ENCODE measurements around the gene NEK8.
A peak's percentile ranks its signal among the peaks of the same experiment; 100 is the strongest.
"Not testable (repeated sequence)": the region's sequence is repeated elsewhere in the genome, so short reads cannot be mapped to it uniquely, and the experiment has no call there.

Gene NEK8

DNA sequence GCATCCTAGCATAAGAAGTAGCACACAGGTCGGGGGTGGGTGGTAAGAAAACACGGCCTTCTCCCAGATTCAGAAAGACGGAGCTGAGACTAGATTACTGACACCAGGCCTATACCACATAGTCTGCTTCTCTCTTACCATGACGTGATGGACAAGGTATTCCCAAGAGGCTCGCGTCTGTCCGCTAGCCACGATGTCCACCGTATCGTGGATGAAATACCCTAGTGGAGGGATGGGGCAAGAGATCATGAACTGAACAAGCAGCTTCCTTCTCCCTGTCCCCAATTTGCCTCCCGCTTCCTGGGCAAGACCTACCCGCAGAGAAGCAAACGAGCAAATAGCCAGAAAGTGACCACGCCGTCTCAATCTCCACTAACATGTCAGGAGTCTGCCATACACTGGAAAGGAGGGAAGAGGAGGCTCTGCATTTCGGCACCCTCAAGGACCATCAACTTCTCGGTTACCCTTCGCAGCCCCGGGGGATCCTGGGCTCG is 3.4 kb upstream of the NEK8 start:
- DNase-seq (ENCODE audit: low read depth in 1 of 2, low spot score in 1 of 2): peak in 1 of 2 donors; percentile 44

DNA sequence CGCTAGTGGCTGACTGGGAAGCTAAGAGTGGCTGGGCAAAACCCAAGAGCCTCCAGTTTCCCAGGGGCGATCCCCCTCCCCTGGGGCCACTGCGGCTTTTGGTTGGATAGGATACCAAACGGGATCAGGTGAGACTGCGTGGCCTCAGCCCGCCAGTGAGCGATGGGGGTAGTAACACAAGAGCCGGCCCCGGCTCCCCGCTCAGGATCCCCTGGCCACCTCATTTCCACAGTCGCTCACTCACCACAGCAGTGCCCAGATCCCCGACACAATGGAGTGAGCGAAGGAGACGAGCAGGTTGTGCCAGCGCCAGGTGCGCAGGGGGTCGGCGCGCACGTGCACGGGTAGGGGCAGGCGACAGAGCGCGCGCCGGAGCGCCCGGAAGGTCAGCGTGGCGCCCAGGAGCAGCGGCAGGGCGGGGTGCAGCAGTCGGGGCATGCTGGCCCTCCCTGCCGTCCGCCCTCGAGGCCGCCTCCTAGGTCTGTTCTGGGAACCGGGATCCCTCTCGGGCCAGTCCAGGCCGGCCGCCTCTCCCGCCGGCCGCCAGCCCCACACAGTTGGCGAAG is 2.8 kb upstream of the NEK8 start:
- DNase-seq (ENCODE audit: low read depth in 1 of 2, low spot score in 1 of 2): peak in 1 of 2 donors; percentile 70

DNA sequence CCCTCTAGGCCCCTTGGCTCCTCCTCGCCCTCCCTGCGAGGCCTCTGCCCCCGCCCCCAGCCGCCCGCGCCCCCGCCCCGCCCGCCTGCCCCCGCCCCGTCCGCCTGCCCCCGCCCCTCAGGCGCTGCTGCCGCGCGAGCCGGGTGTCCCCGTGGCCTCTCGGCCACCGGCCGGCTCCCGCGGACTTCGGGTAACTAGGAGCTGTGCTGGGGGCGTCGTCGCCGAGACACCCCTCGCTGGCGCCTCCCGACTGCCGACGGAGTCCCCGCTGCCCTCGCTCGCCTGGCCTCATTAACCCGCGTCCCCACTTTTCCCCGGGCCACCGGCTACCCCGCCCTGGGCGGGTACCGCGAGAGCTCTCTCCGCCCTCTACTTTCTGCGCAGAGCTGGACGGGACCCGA is 2.4 kb upstream of the NEK8 start, which contains the start of gene TLCD1:
TLCD1 (minus strand) TSS at position 8 of the 401 bp plus-strand sequence. CDS start 136 bp downstream, outside the sequence.
- peak in 1 of 2 donors; percentile 65 for DNase-seq (ENCODE audit: low read depth in 1 of 2, low spot score in 1 of 2)

DNA sequence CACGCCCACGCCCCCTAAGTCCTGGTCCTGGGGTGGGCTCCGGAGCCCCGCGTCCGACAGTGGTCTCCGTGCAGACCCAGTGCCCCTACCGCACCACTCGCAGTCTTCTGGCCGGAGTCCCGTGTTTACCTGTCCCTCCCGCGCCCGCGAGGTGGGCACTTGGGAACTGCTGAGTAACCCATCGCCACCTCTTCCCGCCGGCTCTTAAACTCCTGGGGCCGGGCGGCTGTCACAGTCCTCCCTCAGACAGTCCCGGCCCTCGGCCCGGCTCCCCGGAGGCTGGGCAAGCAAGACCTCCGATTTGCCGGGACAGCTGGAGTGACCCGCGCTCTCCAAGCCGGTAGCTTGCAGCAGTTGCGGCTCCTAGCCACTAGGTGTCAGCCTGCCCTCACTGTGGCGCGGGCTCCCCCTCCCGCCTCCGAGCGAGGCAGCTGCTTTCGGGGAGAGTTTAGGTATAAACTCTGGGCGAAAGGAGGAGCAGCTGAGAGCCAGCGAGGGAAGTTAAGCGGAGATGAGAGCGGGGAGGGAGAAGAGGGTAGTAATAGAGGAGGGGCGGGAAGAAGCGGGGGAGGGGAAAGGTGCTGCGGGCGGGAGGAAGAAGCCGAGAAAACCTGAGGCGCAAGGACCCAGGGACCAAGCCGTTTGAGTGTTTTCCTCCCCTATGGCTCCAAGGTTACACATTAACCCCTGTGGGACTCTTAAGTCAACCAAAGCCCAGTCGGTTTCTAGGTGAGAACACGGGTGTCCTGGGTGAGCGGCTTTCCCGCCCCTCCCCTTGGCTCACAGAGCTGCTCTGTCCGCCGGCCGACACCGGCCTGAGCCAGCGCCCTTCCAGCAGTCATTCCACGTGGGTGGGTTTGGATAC is 1.7 kb upstream of the NEK8 start:
- DNase-seq (ENCODE audit: low read depth in 1 of 2, low spot score in 1 of 2): peak; percentile 89 to 93

DNA sequence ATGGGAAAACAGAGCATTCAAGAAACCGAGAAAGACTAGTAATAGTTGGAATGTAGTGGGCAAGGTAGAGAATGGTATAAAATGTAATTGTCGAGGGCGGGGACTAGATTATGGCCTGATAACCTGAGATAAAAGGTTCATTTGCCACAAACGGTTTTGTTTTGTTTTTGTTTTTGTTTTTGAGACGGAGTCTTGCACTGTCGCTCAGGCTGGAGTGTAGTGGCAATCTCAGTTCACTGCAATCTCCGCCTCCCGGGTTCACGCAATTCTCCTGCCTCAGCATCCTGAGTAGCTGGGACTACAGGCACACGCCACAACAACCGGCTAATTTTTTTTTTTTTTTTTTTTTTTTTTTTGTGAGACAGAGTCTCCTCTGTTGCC is 1.4 kb downstream of the NEK8 start:
- no peak for DNase-seq (ENCODE audit: low read depth in 1 of 2, low spot score in 1 of 2)

DNA sequence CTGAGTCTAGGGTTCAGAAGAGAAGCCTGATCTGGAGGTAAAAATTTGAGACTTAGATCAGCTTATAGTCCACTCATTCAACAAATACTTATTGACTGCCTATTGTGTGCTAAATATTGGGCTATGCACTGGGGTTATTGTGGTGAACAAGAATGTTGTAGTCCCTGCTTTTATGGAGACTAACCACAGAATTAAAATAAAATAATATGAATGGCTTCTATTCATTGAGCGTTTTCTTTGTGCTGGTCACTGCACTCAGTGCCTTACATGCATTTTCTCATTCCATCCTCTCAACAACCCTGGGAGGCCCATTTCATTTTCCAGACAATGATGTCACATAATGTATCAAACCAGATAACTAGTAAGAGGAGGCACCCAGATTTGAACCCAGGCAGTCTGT is 4.8 kb downstream of the NEK8 start:
- DNase-seq (ENCODE audit: low read depth in 1 of 2, low spot score in 1 of 2): no peak

DNA sequence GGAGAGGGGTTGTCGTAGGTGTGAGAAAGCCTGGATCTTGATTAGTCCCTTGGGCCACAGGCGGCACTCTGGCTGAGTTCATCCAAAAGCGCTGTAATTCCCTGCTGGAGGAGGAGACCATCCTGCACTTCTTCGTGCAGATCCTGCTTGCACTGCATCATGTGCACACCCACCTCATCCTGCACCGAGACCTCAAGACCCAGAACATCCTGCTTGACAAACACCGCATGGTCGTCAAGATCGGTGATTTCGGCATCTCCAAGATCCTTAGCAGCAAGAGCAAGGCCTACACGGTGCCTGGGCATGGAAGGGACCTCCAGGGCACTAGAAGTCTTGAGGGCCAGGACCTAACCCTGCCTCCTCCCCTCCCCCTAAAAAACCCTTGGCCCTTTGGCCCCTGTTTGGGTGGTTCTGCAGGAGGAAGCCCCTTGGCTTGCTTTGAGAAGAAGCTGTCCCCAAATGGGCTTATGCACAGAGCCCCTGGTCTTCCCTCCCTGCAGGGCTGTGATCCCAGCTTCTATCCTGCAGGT is 6.2 kb downstream of the NEK8 start:
- no peak for DNase-seq (ENCODE audit: low read depth in 1 of 2, low spot score in 1 of 2)

DNA sequence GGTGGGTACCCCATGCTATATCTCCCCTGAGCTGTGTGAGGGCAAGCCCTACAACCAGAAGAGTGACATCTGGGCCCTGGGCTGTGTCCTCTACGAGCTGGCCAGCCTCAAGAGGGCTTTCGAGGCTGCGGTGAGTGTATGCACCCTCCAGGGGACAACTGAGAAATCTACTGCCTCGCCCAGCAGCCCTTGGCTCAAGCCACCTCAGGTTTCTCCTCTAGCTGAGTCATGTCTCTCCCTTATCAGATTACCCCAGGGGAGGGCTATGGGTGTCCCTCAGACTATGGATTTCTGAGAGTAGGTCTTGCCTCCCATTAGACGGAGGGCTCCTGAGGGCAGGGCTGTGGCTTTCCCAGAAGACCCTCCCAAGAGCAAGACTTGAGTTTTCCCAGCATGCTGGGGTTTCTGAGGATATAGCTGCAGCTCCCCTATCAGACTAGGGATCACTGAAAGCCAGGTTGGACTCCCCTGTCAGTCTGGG is 6.7 kb downstream of the NEK8 start:
- no peak for DNase-seq (ENCODE audit: low read depth in 1 of 2, low spot score in 1 of 2)

DNA sequence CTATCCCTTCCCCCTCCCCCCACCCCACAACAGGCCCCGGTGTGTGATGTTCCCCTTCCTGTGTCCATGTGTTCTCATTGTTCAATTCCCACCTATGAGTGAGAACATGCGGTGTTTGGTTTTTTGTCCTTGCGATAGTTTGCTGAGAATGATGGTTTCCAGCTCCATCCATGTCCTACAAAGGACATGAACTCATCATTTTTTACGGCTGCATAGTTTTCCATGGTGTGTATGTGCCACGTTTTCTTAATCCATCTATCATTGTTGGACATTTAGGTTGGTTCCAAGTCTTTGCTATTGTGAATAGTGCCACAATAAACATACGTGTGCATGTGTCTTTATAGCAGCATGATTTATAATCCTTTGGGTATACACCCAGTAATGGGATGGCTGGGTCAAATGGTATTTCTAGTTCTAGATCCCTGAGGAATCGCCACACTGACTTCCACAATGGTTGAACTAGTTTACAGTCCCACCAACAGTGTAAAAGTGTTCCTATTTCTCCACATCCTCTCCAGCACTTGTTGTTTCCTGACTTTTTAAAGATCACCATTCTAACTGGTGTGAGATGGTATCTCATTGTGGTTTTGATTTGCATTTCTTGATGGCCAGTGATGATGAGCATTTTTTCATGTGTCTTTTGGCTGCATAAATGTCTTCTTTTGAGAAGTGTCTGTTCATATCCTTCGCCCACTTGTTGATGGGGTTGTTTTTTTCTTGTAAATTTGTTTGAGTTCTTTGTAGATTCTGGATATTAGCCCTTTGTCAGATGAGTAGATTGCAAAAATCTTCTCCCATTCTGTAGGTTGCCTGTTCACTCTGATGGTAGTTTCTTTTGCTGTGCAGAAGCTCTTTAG is 7.6 kb downstream of the NEK8 start:
- not testable (repeated sequence) for DNase-seq (ENCODE audit: low read depth in 1 of 2, low spot score in 1 of 2)

DNA sequence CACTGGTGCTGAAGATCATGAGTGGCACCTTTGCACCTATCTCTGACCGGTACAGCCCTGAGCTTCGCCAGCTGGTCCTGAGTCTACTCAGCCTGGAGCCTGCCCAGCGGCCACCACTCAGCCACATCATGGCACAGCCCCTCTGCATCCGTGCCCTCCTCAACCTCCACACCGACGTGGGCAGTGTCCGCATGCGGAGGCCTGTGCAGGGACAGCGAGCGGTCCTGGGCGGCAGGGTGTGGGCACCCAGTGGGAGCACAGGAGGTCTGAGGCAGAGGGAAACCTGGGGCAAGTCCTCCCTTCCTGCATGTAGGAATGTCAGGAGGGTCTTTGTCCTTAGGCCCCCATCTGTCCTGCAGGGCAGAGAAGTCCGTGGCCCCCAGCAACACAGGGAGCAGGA is 8.7 kb downstream of the NEK8 start:
- no peak for DNase-seq (ENCODE audit: low read depth in 1 of 2, low spot score in 1 of 2)

DNA sequence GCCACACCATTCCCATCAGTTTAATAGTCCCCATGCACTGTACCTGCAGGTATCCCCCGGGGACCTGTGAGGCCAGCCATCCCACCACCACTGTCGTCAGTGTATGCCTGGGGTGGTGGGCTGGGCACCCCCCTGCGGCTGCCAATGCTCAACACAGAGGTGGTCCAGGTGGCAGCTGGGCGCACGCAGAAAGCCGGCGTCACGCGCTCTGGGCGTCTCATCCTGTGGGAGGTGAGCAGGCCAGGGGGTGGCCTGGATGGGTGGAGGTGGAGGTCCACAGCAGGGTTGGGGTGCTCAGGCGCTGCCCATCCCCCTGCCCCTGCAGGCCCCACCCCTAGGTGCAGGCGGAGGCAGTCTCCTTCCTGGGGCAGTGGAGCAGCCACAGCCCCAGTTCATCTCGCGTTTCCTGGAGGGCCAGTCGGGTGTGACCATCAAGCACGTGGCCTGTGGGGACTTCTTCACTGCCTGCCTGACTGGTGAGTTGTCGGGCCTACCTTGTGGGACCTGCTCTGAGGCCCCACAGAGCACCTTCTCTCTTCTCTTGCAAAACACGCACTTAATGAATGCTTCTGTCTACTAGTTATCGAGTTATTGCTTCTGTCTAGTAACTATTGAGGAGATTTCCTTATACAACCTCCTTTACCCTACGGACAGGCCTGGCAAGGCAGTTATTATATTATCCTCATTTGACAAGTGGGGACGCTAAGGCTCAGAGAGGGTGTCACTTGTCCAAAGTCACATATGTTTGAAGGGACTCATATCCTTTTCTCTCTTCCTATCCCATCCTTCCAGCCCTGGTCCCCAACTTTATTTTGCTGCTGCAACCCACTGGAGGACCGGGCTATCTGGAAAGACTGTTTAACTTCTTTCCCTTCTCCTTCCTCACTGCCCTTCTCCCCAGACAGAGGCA is 9.4 kb downstream of the NEK8 start:
- DNase-seq (ENCODE audit: low read depth in 1 of 2, low spot score in 1 of 2): no peak

DNA sequence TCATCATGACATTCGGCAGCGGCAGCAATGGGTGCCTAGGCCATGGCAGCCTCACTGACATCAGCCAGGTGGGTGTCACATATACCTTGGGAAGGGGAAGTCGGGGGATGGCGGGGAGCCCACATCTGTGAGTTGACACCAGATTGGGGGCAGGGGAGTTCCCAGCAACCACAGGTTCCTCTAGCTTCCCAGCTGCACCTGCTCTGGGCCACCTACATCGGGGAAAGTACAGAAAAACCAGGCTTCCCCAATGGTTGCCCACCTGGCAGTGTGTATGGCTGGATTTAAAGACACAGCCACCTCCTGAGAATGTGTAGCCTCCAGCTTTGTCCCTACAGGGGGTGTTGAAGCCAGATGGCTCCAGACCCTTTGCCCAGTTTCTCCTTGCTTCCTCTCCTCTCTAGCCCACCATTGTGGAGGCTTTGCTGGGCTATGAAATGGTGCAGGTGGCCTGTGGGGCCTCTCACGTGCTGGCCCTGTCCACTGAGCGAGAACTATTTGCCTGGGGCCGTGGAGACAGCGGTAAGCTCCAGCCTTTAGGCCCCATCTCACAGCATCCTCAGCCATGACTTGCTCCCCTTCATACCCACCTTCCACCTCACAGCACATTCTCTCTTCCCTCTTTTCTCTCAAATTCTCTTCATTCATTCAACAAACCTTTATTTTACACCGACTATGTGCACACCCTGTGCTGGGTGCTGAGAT is 10.2 kb downstream of the NEK8 start:
- DNase-seq (ENCODE audit: low read depth in 1 of 2, low spot score in 1 of 2): no peak

DNA sequence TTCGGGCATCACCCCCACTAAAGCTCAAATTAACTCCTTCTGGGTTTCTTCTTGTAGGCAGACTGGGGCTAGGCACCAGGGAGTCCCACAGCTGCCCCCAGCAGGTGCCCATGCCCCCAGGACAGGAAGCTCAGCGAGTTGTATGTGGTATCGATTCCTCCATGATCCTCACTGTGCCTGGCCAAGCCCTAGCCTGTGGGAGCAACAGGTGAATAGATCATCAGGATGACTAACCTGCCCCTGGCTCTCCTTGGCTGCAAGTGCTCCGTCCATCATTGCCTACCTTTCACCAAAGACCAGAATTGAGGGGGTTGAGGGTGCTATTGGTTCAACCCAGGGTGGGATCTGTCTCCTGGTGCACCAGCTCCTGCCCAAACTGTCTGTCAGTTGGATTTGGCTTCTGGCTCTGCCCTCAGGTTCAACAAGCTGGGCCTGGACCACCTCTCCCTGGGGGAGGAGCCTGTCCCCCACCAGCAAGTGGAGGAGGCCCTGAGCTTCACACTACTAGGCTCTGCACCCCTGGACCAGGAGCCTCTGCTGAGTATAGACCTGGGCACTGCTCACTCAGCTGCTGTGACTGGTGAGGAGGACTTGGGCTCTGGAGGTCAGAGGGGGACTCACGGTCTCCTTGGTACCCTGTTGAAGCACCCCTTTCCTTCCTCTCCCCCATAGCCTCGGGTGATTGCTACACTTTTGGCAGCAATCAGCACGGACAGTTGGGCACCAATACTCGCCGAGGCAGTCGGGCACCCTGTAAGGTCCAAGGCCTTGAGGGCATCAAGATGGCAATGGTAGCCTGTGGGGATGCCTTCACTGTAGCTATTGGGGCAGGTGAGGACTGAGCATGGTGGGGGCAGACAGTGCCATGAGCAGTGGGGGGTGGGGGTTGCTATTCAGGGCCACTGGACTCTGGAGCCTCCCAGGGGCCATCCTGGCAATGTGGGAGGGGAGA is 12.1 kb downstream of the NEK8 start:
- DNase-seq (ENCODE audit: low read depth in 1 of 2, low spot score in 1 of 2): no peak

DNA sequence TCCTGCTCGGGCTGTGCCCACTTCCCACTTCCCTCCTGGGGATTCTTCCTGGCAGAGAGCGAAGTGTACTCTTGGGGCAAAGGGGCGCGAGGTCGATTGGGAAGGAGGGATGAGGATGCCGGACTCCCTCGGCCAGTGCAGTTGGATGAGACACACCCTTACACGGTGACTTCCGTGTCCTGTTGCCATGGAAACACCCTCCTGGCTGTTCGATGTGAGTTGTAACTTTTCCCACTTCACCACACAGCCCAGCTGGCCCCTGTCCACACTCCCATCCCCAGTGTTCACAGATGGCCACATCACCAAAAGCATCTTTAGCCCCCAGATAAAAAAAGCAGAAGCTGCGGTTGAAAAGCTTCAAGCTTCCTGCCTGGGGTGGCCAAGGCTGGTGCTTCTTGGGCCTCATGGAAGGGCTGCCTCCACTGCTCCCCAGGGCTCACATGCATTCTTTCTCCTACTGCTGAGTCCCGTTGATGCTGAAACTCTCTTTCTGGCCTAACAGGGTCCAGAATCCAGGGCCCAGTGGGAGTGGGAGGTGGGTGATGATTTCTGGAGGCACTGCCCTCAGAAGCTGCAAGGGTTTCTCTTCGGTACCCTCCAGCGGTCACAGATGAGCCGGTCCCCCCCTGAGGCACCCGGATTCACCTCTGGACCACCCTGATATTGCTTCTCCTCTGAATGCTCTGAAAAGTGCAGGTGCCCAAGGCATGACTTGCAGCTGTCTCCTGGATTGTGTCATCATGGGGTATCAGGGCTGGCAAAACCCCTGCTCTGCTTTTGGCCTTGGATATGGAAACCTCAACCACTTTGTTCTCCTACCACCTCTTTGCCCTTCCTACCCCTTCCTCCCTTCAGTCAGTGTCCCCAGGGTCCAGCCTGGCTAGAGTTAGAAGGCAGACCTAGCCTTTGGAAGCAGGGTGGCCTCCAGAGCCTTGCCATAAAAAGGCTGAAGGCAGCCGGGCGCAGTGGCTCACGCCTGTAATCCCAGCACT is 13.1 kb downstream of the NEK8 start:
- DNase-seq (ENCODE audit: low read depth in 1 of 2, low spot score in 1 of 2): no peak

DNA sequence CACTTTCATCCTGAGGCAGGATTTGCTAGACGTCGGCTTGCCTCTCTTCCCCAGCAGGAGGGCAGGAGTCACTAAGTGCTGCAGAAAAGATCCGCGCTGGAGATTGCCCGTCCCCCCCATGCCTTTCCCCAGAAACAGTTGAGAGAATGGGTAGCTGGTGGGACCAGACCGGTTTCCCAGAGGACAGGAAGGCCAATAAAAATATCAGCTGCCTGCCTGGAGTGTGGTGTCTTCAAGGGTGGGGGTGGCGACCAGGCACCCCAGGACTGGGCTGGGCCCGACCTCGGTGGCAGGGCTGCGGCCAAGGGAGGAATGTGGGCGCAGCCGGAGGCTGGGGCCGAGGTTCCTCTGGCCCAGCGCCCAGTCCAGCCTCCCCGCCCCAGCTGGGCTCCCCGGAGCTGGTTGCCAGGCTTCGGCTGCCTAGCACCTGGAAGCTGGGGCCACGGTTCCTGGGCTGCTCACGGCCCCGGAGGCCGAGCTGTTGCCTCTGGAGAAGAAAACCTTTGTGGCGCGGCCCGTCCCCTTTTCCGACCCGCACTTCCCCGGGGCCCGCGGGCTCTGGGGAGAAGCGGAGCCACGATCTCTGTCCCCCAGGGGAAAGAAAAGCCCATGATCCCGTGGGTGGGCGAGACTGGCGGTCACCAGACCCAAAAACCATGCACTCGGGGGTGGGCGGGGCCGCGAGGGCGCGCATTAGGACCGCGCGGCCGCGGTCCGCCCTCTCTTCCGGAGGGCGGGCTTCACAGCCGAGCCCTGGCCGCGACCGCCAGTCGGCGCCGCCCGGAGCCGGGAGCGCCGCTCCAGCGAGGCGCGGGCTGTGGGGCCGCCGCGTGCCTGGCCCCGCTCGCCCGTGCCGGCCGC is 14.9 kb downstream of the NEK8 start, which contains the start of gene TRAF4:
TRAF4 (plus strand) TSS at position 769 of the 861 bp plus-strand sequence. CDS start 102 bp downstream, outside the sequence.
- peak; percentile 55 to 66 for DNase-seq (ENCODE audit: low read depth in 1 of 2, low spot score in 1 of 2)

Data from activated CD4-positive, alpha-beta T cell treated with anti-CD3 and anti-CD28 coated beads, Interleukin-2, amount 50 U/mL, for 24 hours (primary cell).